Measurements from ENCODE around the gene MAP3K19.

Gene MAP3K19

DNA sequence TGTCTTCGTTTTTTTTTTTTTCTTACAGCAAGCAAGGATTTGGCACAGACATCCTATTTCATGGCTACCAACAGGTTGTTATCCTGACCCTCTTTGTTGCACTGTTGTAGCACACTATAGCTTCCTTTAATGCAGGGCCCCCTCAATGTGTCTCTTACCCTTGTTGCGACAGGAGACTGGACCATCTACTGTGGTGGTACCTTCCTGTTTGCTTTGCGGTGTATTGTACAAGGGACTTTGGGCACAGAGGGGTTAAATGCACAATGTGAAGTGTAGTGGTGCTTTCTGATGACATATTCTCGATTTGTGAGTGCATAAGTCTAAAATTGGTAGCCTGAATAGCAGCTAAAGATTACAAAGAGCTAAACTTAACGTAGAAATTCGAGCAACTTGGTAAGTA is 101.2 kb downstream of the MAP3K19 start:
- TF ChIP-seq OSR1 (CRISPR knock-in tag; IDR thresholded peaks at IDR 0.05): no peak
- no peak for TF ChIP-seq PPARA (CRISPR knock-in tag; IDR thresholded peaks at IDR 0.05; ENCODE audit: borderline replicate concordance)
- TF ChIP-seq, protein P1, sequence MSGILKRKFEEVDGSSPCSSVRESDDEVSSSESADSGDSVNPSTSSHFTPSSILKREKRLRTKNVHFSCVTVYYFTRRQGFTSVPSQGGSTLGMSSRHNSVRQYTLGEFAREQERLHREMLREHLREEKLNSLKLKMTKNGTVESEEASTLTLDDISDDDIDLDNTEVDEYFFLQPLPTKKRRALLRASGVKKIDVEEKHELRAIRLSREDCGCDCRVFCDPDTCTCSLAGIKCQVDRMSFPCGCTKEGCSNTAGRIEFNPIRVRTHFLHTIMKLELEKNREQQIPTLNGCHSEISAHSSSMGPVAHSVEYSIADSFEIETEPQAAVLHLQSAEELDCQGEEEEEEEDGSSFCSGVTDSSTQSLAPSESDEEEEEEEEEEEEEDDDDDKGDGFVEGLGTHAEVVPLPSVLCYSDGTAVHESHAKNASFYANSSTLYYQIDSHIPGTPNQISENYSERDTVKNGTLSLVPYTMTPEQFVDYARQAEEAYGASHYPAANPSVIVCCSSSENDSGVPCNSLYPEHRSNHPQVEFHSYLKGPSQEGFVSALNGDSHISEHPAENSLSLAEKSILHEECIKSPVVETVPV (CRISPR knock-in tag; IDR thresholded peaks at IDR 0.05): no peak
- no peak for TF ChIP-seq GLIS3 (CRISPR knock-in tag; IDR thresholded peaks at IDR 0.05)
- no peak for TF ChIP-seq ZNF70 (CRISPR knock-in tag; IDR thresholded peaks at IDR 0.05)
- TF ChIP-seq CSDC2 (CRISPR knock-in tag; IDR thresholded peaks at IDR 0.05): no peak
- TF ChIP-seq SNAI2 (CRISPR knock-in tag; IDR thresholded peaks at IDR 0.05): no peak
- no peak for TF ChIP-seq ZFP3 (CRISPR knock-in tag; IDR thresholded peaks at IDR 0.05)
- no peak for TF ChIP-seq ISL1 (CRISPR knock-in tag; IDR thresholded peaks at IDR 0.05)
- TF ChIP-seq, protein P2, sequence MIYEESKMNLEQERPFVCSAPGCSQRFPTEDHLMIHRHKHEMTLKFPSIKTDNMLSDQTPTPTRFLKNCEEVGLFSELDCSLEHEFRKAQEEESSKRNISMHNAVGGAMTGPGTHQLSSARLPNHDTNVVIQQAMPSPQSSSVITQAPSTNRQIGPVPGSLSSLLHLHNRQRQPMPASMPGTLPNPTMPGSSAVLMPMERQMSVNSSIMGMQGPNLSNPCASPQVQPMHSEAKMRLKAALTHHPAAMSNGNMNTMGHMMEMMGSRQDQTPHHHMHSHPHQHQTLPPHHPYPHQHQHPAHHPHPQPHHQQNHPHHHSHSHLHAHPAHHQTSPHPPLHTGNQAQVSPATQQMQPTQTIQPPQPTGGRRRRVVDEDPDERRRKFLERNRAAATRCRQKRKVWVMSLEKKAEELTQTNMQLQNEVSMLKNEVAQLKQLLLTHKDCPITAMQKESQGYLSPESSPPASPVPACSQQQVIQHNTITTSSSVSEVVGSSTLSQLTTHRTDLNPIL (CRISPR knock-in tag; IDR thresholded peaks at IDR 0.05; ENCODE audit: low read depth): no peak
- no peak for ATAC-seq

DNA sequence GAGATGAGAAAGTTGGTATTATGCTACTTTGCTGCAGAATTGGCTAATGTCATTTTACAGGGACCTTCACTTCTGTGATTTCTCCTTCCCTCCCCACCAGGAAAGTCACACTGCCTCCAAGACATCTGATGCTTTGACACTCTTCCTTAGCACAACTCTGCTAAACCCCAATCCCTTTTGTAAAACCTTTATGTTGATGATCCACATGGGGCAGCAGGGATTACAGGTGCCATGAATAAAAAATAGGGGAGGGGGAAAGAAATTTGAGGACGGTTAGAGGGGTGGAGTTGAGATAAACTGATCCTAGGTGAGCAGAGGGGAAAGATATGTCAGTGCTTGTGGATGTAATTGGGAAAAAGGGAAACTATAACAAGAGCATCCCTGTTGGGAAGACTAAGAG is 102.3 kb downstream of the MAP3K19 start:
- ATAC-seq: no peak
- TF ChIP-seq TSHZ2 (CRISPR knock-in tag; IDR thresholded peaks at IDR 0.05): no peak
- TF ChIP-seq OSR1 (CRISPR knock-in tag; IDR thresholded peaks at IDR 0.05): no peak
- TF ChIP-seq TOX (CRISPR knock-in tag; IDR thresholded peaks at IDR 0.05; ENCODE audit: borderline replicate concordance): no peak
- TF ChIP-seq SNAI2 (CRISPR knock-in tag; IDR thresholded peaks at IDR 0.05): no peak
- no peak for TF ChIP-seq ARNTL (CRISPR knock-in tag; IDR thresholded peaks at IDR 0.05; ENCODE audit: borderline replicate concordance, low read depth)
- TF ChIP-seq ZC3H10 (CRISPR knock-in tag; IDR thresholded peaks at IDR 0.05): no peak
- TF ChIP-seq, protein P1 (CRISPR knock-in tag; IDR thresholded peaks at IDR 0.05): no peak
- no peak for TF ChIP-seq BACH2 (CRISPR knock-in tag; IDR thresholded peaks at IDR 0.05; ENCODE audit: borderline replicate concordance)
- TF ChIP-seq GLIS3 (CRISPR knock-in tag; IDR thresholded peaks at IDR 0.05): no peak
- TF ChIP-seq ZNF70 (CRISPR knock-in tag; IDR thresholded peaks at IDR 0.05): no peak
- TF ChIP-seq, protein P3, sequence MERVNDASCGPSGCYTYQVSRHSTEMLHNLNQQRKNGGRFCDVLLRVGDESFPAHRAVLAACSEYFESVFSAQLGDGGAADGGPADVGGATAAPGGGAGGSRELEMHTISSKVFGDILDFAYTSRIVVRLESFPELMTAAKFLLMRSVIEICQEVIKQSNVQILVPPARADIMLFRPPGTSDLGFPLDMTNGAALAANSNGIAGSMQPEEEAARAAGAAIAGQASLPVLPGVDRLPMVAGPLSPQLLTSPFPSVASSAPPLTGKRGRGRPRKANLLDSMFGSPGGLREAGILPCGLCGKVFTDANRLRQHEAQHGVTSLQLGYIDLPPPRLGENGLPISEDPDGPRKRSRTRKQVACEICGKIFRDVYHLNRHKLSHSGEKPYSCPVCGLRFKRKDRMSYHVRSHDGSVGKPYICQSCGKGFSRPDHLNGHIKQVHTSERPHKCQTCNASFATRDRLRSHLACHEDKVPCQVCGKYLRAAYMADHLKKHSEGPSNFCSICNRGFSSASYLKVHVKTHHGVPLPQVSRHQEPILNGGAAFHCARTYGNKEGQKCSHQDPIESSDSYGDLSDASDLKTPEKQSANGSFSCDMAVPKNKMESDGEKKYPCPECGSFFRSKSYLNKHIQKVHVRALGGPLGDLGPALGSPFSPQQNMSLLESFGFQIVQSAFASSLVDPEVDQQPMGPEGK (CRISPR knock-in tag; IDR thresholded peaks at IDR 0.05; ENCODE audit: borderline replicate concordance): no peak
- TF ChIP-seq ZNF8 (CRISPR knock-in tag; IDR thresholded peaks at IDR 0.05): no peak
- TF ChIP-seq ZFP3 (CRISPR knock-in tag; IDR thresholded peaks at IDR 0.05): no peak
- TF ChIP-seq ISL1 (CRISPR knock-in tag; IDR thresholded peaks at IDR 0.05): no peak
- TF ChIP-seq, protein P2 (CRISPR knock-in tag; IDR thresholded peaks at IDR 0.05; ENCODE audit: low read depth): no peak
- no peak for TF ChIP-seq TCF4 (CRISPR knock-in tag; IDR thresholded peaks at IDR 0.05; ENCODE audit: borderline replicate concordance)

GRCh38 chr2:134943540-134943939 is 103.7 kb downstream of the MAP3K19 start:
- no peak for ATAC-seq
- TF ChIP-seq, protein P3 (CRISPR knock-in tag; IDR thresholded peaks at IDR 0.05; ENCODE audit: borderline replicate concordance): no peak
- TF ChIP-seq ZNF70 (CRISPR knock-in tag; IDR thresholded peaks at IDR 0.05) (no peak), ESRRG (CRISPR knock-in tag; IDR thresholded peaks at IDR 0.05) (no peak), TOX (CRISPR knock-in tag; IDR thresholded peaks at IDR 0.05; ENCODE audit: borderline replicate concordance) (no peak), ZNF8 (CRISPR knock-in tag; IDR thresholded peaks at IDR 0.05) (no peak), ZNF565 (CRISPR knock-in tag; conservative IDR thresholded peaks at IDR 0.05; ENCODE audit: low read depth) (no peak), ZFP30 (CRISPR knock-in tag; IDR thresholded peaks at IDR 0.05) (no peak), PPARA (CRISPR knock-in tag; IDR thresholded peaks at IDR 0.05; ENCODE audit: borderline replicate concordance) (no peak), SNAI2 (CRISPR knock-in tag; IDR thresholded peaks at IDR 0.05) (no peak), ARNTL (CRISPR knock-in tag; IDR thresholded peaks at IDR 0.05; ENCODE audit: borderline replicate concordance, low read depth) (no peak), ZC3H10 (CRISPR knock-in tag; IDR thresholded peaks at IDR 0.05) (no peak), OSR1 (CRISPR knock-in tag; IDR thresholded peaks at IDR 0.05) (no peak), TCF4 (CRISPR knock-in tag; IDR thresholded peaks at IDR 0.05; ENCODE audit: borderline replicate concordance) (no peak), ZFP3 (CRISPR knock-in tag; IDR thresholded peaks at IDR 0.05) (no peak), POU6F1 (CRISPR knock-in tag; IDR thresholded peaks at IDR 0.05; ENCODE audit: borderline replicate concordance, low read depth) (no peak), CSDC2 (CRISPR knock-in tag; IDR thresholded peaks at IDR 0.05) (no peak), BACH2 (CRISPR knock-in tag; IDR thresholded peaks at IDR 0.05; ENCODE audit: borderline replicate concordance) (no peak)

Data from SK-N-SH treated with all-trans-retinoic acid at 6 μM for 48 hours (cell line).